ENCODE data around the gene MDK.
"Not testable (repeated sequence)": the region's sequence is repeated elsewhere in the genome, so short reads cannot be mapped to it uniquely, and the experiment has no call there.

Gene MDK

DNA sequence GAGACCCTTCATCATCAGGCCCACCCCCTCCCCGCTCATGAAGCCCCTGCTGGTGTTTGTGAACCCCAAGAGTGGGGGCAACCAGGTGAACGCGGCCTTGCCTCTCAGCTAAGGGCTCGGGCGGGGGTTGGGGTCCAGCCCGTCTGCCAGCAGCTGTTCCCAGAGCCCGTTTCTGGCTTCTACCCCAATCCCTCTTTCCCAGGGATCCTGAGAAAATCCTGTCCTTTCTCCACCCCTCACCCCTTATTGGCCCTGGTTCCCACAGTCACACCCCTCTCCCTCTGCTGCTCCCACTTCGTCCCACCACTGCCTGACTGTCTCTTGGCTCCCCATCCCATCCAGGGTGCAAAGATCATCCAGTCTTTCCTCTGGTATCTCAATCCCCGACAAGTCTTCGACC, 9.4 kb upstream of the MDK start:
- no peaks in the 10 kb centered on the region for H3K9me3 ChIP-seq (ENCODE audit: control insufficient read depth, insufficient read depth, low read depth, low read length)
- ChIA-PET CTCF (interaction anchor here (0.6 to 1.5 kb wide), 5 partner anchors 11 to 147 kb away, joined by 3 to 4 read pairs (median 3); no protein-coding TSS in a partner anchor), POLR2A (no interaction called here)
- TF ChIP-seq ZNF626 (tag by site-specific recombination; IDR thresholded peaks at IDR 0.05) (no peak), IKZF3 (tag by site-specific recombination; IDR thresholded peaks at IDR 0.05) (no peak), ZSCAN30 (tag by site-specific recombination; IDR thresholded peaks at IDR 0.05) (no peak), BCL11B (tag by site-specific recombination; IDR thresholded peaks at IDR 0.05; ENCODE audit: low read depth) (no peak), ZNF670 (tag by site-specific recombination; IDR thresholded peaks at IDR 0.05; ENCODE audit: low read depth) (no peak)
- TF ChIP-seq, protein P1, sequence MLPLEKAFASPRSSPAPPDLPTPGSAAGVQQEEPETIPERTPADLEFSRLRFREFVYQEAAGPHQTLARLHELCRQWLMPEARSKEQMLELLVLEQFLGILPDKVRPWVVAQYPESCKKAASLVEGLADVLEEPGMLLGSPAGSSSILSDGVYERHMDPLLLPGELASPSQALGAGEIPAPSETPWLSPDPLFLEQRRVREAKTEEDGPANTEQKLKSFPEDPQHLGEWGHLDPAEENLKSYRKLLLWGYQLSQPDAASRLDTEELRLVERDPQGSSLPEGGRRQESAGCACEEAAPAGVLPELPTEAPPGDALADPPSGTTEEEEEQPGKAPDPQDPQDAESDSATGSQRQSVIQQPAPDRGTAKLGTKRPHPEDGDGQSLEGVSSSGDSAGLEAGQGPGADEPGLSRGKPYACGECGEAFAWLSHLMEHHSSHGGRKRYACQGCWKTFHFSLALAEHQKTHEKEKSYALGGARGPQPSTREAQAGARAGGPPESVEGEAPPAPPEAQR (tag by site-specific recombination; IDR thresholded peaks at IDR 0.05): no peak
- H3K4me3 ChIP-seq (ENCODE audit: low read depth, low read length): no peak overlapping the region
- no peaks in the 10 kb centered on the region for H3K4me1 ChIP-seq (ENCODE audit: control insufficient read depth, insufficient read depth, low read length)
- H3K36me3 ChIP-seq (ENCODE audit: control insufficient read depth in 2 of 2, insufficient read depth in 1 of 2, low read length in 2 of 2): peaks cover 0 to 79% of the 10 kb centered on the region in 2 experiments; a peak in 1 of 3 replicates
- no peak overlapping the region for H3K27ac ChIP-seq (ENCODE audit: extremely low read depth, low read depth, low read length)

- H3K27ac ChIP-seq (ENCODE audit: extremely low read depth, low read depth, low read length); H3K4me1 ChIP-seq (ENCODE audit: control insufficient read depth, insufficient read depth, low read length); H3K4me3 ChIP-seq (ENCODE audit: low read depth, low read length); POLR2A ChIA-PET; H3K9me3 ChIP-seq (ENCODE audit: control insufficient read depth, insufficient read depth, low read depth, low read length): not testable (repeated sequence)
- peaks cover 0 to 83% of the 10 kb centered on the region in 2 experiments; a peak in 1 of 3 replicates for H3K36me3 ChIP-seq (ENCODE audit: control insufficient read depth in 2 of 2, insufficient read depth in 1 of 2, low read length in 2 of 2)
- CTCF ChIA-PET: interaction anchor here (0.6 to 1.5 kb wide), 5 partner anchors 12 to 147 kb away, joined by 3 to 4 read pairs (median 3); no protein-coding TSS in a partner anchor
These were observed 9.0 kb upstream of the MDK start for GRCh38 chr11:46372501-46372900.

DNA sequence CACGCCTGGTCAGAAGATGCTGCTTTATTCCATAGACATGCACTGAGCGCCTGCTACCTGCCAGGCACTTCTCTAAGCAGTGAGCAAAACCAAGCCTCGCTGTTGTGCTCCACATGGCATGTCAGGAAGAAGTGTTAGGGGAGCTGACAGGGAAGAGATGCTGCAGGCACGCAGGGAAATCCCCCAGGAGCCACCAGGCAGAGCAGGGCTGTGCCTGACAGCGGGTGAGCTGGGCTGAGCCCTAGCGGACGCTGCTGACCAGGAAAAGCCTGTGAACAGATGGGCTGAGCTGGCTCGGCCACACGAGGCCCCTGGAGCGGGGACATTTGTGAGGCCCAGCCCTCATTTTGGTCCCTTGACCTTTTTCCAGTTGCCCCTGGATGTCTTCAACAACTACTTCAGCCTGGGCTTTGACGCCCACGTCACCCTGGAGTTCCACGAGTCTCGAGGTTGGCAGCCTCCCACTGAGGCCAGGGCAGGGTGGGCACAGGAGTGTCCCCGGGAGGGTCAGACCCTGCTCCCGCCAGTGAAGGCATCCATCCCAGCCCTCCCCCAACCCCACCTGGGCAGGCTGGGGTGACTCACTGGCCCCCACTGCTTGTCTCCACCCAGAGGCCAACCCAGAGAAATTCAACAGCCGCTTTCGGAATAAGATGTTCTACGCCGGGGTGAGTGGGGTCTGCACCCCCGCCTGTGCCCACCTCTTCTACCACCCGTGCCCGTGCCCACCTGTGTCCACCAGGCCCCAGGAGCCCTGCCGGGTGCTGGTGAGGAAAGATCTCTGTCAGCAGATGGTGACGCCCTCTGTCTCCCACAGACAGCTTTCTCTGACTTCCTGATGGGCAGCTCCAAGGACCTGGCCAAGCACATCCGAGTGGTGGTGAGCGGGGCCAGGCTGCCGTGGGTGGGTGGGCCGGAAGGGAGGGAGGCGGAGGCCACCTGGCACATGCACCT, 7.4 kb upstream of the MDK start:
- Histone ChIP-seq H3K9me3 (ENCODE audit: control insufficient read depth, insufficient read depth, low read depth, low read length) (no peaks in the 10 kb centered on the region), H3K36me3 (ENCODE audit: control insufficient read depth in 2 of 2, insufficient read depth in 1 of 2, low read length in 2 of 2) (peaks cover 0 to 84% of the 10 kb centered on the region in 2 experiments; a peak in 1 of 3 replicates), H3K4me3 (ENCODE audit: low read depth, low read length) (no peak overlapping the region), H3K27ac (ENCODE audit: extremely low read depth, low read depth, low read length) (no peak overlapping the region), H3K4me1 (ENCODE audit: control insufficient read depth, insufficient read depth, low read length) (no peaks in the 10 kb centered on the region)
- ChIA-PET CTCF (no interaction called here), POLR2A (no interaction called here)
- TF ChIP-seq, protein P2, sequence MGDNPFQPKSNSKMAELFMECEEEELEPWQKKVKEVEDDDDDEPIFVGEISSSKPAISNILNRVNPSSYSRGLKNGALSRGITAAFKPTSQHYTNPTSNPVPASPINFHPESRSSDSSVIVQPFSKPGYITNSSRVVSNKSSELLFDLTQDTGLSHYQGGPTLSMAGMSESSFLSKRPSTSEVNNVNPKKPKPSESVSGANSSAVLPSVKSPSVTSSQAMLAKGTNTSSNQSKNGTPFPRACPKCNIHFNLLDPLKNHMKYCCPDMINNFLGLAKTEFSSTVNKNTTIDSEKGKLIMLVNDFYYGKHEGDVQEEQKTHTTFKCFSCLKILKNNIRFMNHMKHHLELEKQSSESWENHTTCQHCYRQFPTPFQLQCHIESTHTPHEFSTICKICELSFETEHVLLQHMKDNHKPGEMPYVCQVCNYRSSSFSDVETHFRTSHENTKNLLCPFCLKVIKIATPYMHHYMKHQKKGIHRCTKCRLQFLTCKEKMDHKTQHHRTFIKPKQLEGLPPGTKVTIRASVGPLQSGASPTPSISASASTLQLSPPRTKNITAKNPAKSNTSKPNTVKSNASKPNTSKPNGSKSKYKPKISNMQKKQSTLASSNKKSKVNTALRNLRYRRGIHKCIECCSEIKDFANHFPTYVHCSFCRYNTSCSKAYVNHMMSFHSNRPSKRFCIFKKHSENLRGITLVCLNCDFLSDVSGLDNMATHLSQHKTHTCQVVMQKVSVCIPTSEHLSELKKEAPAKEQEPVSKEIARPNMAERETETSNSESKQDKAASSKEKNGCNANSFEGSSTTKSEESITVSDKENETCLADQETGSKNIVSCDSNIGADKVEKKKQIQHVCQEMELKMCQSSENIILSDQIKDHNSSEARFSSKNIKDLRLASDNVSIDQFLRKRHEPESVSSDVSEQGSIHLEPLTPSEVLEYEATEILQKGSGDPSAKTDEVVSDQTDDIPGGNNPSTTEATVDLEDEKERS (tag by site-specific recombination; IDR thresholded peaks at IDR 0.05): no peak
- TF ChIP-seq GLIS1 (tag by site-specific recombination; IDR thresholded peaks at IDR 0.05): 0 out of 2 replicates have a peak, but pooled peaks have one; percentile 31

DNA sequence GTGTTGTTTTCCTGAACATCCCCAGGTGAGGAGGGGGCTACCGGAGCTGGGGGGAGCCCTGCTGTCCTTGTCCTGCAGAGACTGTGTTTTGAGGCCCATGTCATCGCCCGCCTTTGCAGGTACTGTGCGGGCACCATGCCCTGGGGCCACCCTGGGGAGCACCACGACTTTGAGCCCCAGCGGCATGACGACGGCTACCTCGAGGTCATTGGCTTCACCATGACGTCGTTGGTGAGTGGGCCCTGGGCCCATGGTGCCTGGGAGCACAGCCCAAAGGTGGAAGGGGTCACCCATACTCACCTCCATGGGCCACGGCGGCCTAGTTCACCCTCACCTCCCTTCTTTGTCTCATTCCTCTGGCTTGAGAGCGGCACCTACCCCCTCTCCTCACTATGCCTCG, 6.7 kb upstream of the MDK start:
- Histone ChIP-seq H3K4me3 (ENCODE audit: low read depth, low read length) (no peak overlapping the region), H3K4me1 (ENCODE audit: control insufficient read depth, insufficient read depth, low read length) (no peaks in the 10 kb centered on the region), H3K27ac (ENCODE audit: extremely low read depth, low read depth, low read length) (no peak overlapping the region), H3K9me3 (ENCODE audit: control insufficient read depth, insufficient read depth, low read depth, low read length) (no peaks in the 10 kb centered on the region), H3K36me3 (ENCODE audit: control insufficient read depth in 2 of 2, insufficient read depth in 1 of 2, low read length in 2 of 2) (peaks cover 0 to 77% of the 10 kb centered on the region in 2 experiments; a peak in 1 of 3 replicates)
- ChIA-PET POLR2A (no interaction called here), CTCF (no interaction called here)
- TF ChIP-seq ZNF366 (tag by site-specific recombination; conservative IDR thresholded peaks at IDR 0.05): no peak
- TF ChIP-seq ZNF654 (tag by site-specific recombination; IDR thresholded peaks at IDR 0.05; ENCODE audit: low read depth): no peak
- TF ChIP-seq ZNF704 (tag by site-specific recombination; IDR thresholded peaks at IDR 0.05): no peak
- TF ChIP-seq SP7 (tag by site-specific recombination; IDR thresholded peaks at IDR 0.05): no peak
- TF ChIP-seq ZNF555 (tag by site-specific recombination; conservative IDR thresholded peaks at IDR 0.05): no peak
- TF ChIP-seq KLF9 (tag by site-specific recombination; IDR thresholded peaks at IDR 0.05; ENCODE audit: low read depth): no peak
- no peak for TF ChIP-seq ZNF473 (tag by site-specific recombination; IDR thresholded peaks at IDR 0.05)
- TF ChIP-seq, protein P3, sequence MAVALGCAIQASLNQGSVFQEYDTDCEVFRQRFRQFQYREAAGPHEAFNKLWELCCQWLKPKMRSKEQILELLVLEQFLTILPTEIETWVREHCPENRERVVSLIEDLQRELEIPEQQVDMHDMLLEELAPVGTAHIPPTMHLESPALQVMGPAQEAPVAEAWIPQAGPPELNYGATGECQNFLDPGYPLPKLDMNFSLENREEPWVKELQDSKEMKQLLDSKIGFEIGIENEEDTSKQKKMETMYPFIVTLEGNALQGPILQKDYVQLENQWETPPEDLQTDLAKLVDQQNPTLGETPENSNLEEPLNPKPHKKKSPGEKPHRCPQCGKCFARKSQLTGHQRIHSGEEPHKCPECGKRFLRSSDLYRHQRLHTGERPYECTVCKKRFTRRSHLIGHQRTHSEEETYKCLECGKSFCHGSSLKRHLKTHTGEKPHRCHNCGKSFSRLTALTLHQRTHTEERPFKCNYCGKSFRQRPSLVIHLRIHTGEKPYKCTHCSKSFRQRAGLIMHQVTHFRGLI (tag by site-specific recombination; IDR thresholded peaks at IDR 0.05): no peak
- no peak for TF ChIP-seq SALL2 (tag by site-specific recombination; IDR thresholded peaks at IDR 0.05; ENCODE audit: borderline replicate concordance)
- no peak for TF ChIP-seq ZSCAN16 (tag by site-specific recombination; IDR thresholded peaks at IDR 0.05)
- TF ChIP-seq ZNF558 (tag by site-specific recombination; IDR thresholded peaks at IDR 0.05): no peak
- no peak for TF ChIP-seq KLF8 (tag by site-specific recombination; IDR thresholded peaks at IDR 0.05)
